ENCODE data around the gene ZNF227.

DNA sequence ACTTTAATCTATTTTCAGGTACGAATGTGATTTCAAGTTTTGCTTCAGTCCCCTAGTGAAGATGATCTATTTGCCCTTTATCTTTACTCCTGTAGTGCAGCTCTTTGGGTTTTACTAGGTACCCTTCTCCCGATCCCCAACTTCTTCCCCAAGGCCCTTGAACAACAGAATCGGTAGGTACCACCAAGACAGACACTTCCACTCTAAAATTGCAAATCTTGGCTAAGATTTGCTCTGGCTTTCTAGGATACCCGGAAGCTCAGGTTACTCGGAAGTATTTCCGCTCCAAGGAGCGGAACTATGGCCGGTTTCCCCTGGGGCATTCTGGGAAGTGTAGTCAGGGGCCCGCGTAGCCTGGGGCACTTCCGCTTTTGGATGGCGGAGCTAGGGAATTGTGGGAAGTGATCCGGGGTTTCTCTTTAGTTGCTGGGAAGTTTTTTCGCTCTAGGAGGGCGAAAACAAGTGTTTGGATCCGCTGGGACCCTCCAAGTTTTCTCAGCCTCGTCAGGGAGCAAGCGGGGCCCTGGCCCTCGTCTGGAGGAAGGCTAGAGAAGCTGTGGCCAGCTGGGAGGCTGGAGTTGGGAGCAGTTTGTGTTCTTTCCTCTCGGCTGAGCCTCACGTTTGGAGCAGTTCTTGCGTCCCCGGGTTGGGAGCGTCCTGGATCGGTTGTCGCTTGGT is 5.1 kb upstream of the ZNF227 start:
- TF ChIP-seq, protein P1, sequence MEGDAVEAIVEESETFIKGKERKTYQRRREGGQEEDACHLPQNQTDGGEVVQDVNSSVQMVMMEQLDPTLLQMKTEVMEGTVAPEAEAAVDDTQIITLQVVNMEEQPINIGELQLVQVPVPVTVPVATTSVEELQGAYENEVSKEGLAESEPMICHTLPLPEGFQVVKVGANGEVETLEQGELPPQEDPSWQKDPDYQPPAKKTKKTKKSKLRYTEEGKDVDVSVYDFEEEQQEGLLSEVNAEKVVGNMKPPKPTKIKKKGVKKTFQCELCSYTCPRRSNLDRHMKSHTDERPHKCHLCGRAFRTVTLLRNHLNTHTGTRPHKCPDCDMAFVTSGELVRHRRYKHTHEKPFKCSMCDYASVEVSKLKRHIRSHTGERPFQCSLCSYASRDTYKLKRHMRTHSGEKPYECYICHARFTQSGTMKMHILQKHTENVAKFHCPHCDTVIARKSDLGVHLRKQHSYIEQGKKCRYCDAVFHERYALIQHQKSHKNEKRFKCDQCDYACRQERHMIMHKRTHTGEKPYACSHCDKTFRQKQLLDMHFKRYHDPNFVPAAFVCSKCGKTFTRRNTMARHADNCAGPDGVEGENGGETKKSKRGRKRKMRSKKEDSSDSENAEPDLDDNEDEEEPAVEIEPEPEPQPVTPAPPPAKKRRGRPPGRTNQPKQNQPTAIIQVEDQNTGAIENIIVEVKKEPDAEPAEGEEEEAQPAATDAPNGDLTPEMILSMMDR (IDR thresholded peaks at IDR 0.05; ENCODE audit: low read length): no peak
- no peak for TF ChIP-seq EZH2 (IDR thresholded peaks at IDR 0.05; ENCODE audit: borderline replicate concordance, low read length)
